Measurements from ENCODE around the gene SYPL2.

Gene SYPL2

GRCh38 chr1:109492779-109493178 lies 26.4 kb downstream of the SYPL2 start:
- H3K4me1 ChIP-seq (ENCODE audit: insufficient read depth, low read length), result peaks cover 9% of the 10 kb centered on the region; the same call in 1 of the 2 replicates
- no peak overlapping the region for H3K4me3 ChIP-seq (ENCODE audit: low read length)
- no peaks in the 10 kb centered on the region for H3K9me3 ChIP-seq (ENCODE audit: insufficient read depth, low read depth, low read length)
- H3K36me3 ChIP-seq (ENCODE audit: insufficient read depth, low read length), result peaks cover 35% of the 10 kb centered on the region
- 86% methylated on average over 4 of the region's 4 CpGs for WGBS
- H3K27me3 ChIP-seq (ENCODE audit: insufficient read depth, low read length), result no peaks in the 10 kb centered on the region
- H3K9ac ChIP-seq (ENCODE audit: low read depth, low read length), result no peak overlapping the region
- no peak overlapping the region for H3K27ac ChIP-seq (ENCODE audit: low read depth, low read length)

- WGBS, result 86% methylated on average over 4 of the region's 4 CpGs
- peak overlapping the region; percentile 63 for H3K9ac ChIP-seq (ENCODE audit: low read depth, low read length)
- no peak overlapping the region; the same call in 1 of the 2 replicates for H3K4me3 ChIP-seq (ENCODE audit: low read length)
Measured at GRCh38 chr1:109493227-109493626, 26.9 kb downstream of the SYPL2 start.

GRCh38 chr1:109493805-109494539 lies 27.6 kb downstream of the SYPL2 start, which contains the start of gene CYB561D1:
CYB561D1 (plus strand) TSS chr1:109494094; CDS start chr1:109494140, 46 bp downstream.
- peaks cover 13% of the 10 kb centered on the region; the same call in 1 of the 2 replicates for H3K4me1 ChIP-seq (ENCODE audit: insufficient read depth, low read length)
- no peaks in the 10 kb centered on the region for H3K27me3 ChIP-seq (ENCODE audit: insufficient read depth, low read length)
- H3K4me3 ChIP-seq (ENCODE audit: low read length), result peak within 1 kb of the TSS; percentile 100
- 2% methylated on average over 44 of the region's 44 CpGs for WGBS
- peak within 1 kb of the TSS; percentile 49; the same call in 1 of the 2 replicates for H3K27ac ChIP-seq (ENCODE audit: low read depth, low read length)
- H3K9ac ChIP-seq (ENCODE audit: low read depth, low read length), result peak within 1 kb of the TSS; percentile 63
- H3K36me3 ChIP-seq (ENCODE audit: insufficient read depth, low read length), result peaks cover 30% of the 10 kb centered on the region
- H3K9me3 ChIP-seq (ENCODE audit: insufficient read depth, low read depth, low read length), result no peaks in the 10 kb centered on the region

More at GRCh38 chr1:109493227-109493626, 26.9 kb downstream of the SYPL2 start:
- no peak overlapping the region for H3K27ac ChIP-seq (ENCODE audit: low read depth, low read length)
- H3K27me3 ChIP-seq (ENCODE audit: insufficient read depth, low read length), result no peaks in the 10 kb centered on the region
- H3K4me1 ChIP-seq (ENCODE audit: insufficient read depth, low read length), result peaks cover 10% of the 10 kb centered on the region; the same call in 1 of the 2 replicates
- H3K36me3 ChIP-seq (ENCODE audit: insufficient read depth, low read length), result peaks cover 34% of the 10 kb centered on the region
- no peaks in the 10 kb centered on the region for H3K9me3 ChIP-seq (ENCODE audit: insufficient read depth, low read depth, low read length)

- H3K9ac ChIP-seq (ENCODE audit: low read depth, low read length), result no peak overlapping the region
- no peak overlapping the region for H3K27ac ChIP-seq (ENCODE audit: low read depth, low read length)
- H3K9me3 ChIP-seq (ENCODE audit: insufficient read depth, low read depth, low read length), result no peaks in the 10 kb centered on the region
- no peak overlapping the region for H3K4me3 ChIP-seq (ENCODE audit: low read length)
- no peaks in the 10 kb centered on the region for H3K27me3 ChIP-seq (ENCODE audit: insufficient read depth, low read length)
- H3K36me3 ChIP-seq (ENCODE audit: insufficient read depth, low read length), result peaks cover 23% of the 10 kb centered on the region
- WGBS, result 93% methylated on average over 7 of the region's 7 CpGs
- peaks cover 16% of the 10 kb centered on the region; the same call in 1 of the 2 replicates for H3K4me1 ChIP-seq (ENCODE audit: insufficient read depth, low read length)
Measured at GRCh38 chr1:109495738-109496137, 29.4 kb downstream of the SYPL2 start.

GRCh38 chr1:109497449-109498160 lies 31.3 kb downstream of the SYPL2 start:
- Histone ChIP-seq H3K27me3 (ENCODE audit: insufficient read depth, low read length) (no peaks in the 10 kb centered on the region), H3K4me1 (ENCODE audit: insufficient read depth, low read length) (peaks cover 16% of the 10 kb centered on the region; the same call in 1 of the 2 replicates), H3K4me3 (ENCODE audit: low read length) (no peak overlapping the region), H3K36me3 (ENCODE audit: insufficient read depth, low read length) (peaks cover 8% of the 10 kb centered on the region; the same call in 1 of the 2 replicates), H3K9ac (ENCODE audit: low read depth, low read length) (no peak overlapping the region), H3K9me3 (ENCODE audit: insufficient read depth, low read depth, low read length) (no peaks in the 10 kb centered on the region), H3K27ac (ENCODE audit: low read depth, low read length) (peak overlapping the region; percentile 64)
- WGBS, result 66% methylated on average over 9 of the region's 9 CpGs

- peak overlapping the region; percentile 64 for H3K27ac ChIP-seq (ENCODE audit: low read depth, low read length)
- H3K4me1 ChIP-seq (ENCODE audit: insufficient read depth, low read length), result peaks cover 16% of the 10 kb centered on the region; the same call in 1 of the 2 replicates
- WGBS, result 65% methylated on average over 12 of the region's 12 CpGs
- H3K27me3 ChIP-seq (ENCODE audit: insufficient read depth, low read length), result no peaks in the 10 kb centered on the region
- H3K4me3 ChIP-seq (ENCODE audit: low read length), result no peak overlapping the region
- no peak overlapping the region for H3K9ac ChIP-seq (ENCODE audit: low read depth, low read length)
- H3K36me3 ChIP-seq (ENCODE audit: insufficient read depth, low read length), result peaks cover 8% of the 10 kb centered on the region; the same call in 1 of the 2 replicates
- H3K9me3 ChIP-seq (ENCODE audit: insufficient read depth, low read depth, low read length), result no peaks in the 10 kb centered on the region
Measured at GRCh38 chr1:109498161-109498801, 31.9 kb downstream of the SYPL2 start.

GRCh38 chr1:109499081-109499480 lies 32.7 kb downstream of the SYPL2 start:
- 100% methylated on average over 5 of the region's 7 CpGs for WGBS
- Histone ChIP-seq H3K9me3 (ENCODE audit: insufficient read depth, low read depth, low read length) (no peaks in the 10 kb centered on the region), H3K4me1 (ENCODE audit: insufficient read depth, low read length) (peaks cover 12% of the 10 kb centered on the region; the same call in 1 of the 2 replicates), H3K27ac (ENCODE audit: low read depth, low read length) (no peak overlapping the region), H3K27me3 (ENCODE audit: insufficient read depth, low read length) (no peaks in the 10 kb centered on the region), H3K4me3 (ENCODE audit: low read length) (no peak overlapping the region), H3K9ac (ENCODE audit: low read depth, low read length) (no peak overlapping the region), H3K36me3 (ENCODE audit: insufficient read depth, low read length) (peaks cover 8% of the 10 kb centered on the region; the same call in 1 of the 2 replicates)

GRCh38 chr1:109499661-109500536 lies 33.6 kb downstream of the SYPL2 start:
- H3K4me3 ChIP-seq (ENCODE audit: low read length), result no peak overlapping the region
- WGBS, result 80% methylated on average over 4 of the region's 4 CpGs
- H3K9me3 ChIP-seq (ENCODE audit: insufficient read depth, low read depth, low read length), result no peaks in the 10 kb centered on the region
- no peaks in the 10 kb centered on the region for H3K27me3 ChIP-seq (ENCODE audit: insufficient read depth, low read length)
- H3K36me3 ChIP-seq (ENCODE audit: insufficient read depth, low read length), result peaks cover 8% of the 10 kb centered on the region; the same call in 1 of the 2 replicates
- H3K27ac ChIP-seq (ENCODE audit: low read depth, low read length), result no peak overlapping the region
- no peak overlapping the region for H3K9ac ChIP-seq (ENCODE audit: low read depth, low read length)
- H3K4me1 ChIP-seq (ENCODE audit: insufficient read depth, low read length), result peaks cover 12% of the 10 kb centered on the region; the same call in 1 of the 2 replicates

GRCh38 chr1:109500941-109501381 lies 34.6 kb downstream of the SYPL2 start:
- no peaks in the 10 kb centered on the region for H3K27me3 ChIP-seq (ENCODE audit: insufficient read depth, low read length)
- H3K36me3 ChIP-seq (ENCODE audit: insufficient read depth, low read length), result peaks cover 8% of the 10 kb centered on the region; the same call in 1 of the 2 replicates
- H3K9me3 ChIP-seq (ENCODE audit: insufficient read depth, low read depth, low read length), result no peaks in the 10 kb centered on the region
- 75% methylated on average over 4 of the region's 5 CpGs for WGBS
- no peak overlapping the region for H3K9ac ChIP-seq (ENCODE audit: low read depth, low read length)
- H3K4me1 ChIP-seq (ENCODE audit: insufficient read depth, low read length), result peaks cover 12% of the 10 kb centered on the region; the same call in 1 of the 2 replicates
- no peak overlapping the region for H3K27ac ChIP-seq (ENCODE audit: low read depth, low read length)
- H3K4me3 ChIP-seq (ENCODE audit: low read length), result no peak overlapping the region
